Breast epithelium (tissue), 4 donors: ENCODE measurements around the gene TMEM163. TPM values are rescaled to one million over a fixed set of nuclear protein-coding genes. Genes with fewer than 3 reads are reported as not detected.

Experiments
- DNase-seq, 2 donors: peaks; one replicate each; pipeline ENCODE4 v3.0.0-alpha.2; 2019; ENCODE audit warnings: low spot score in 2 of 2
- H3K27ac ChIP-seq, 2 donors: fragments of 200-600 bp; sonication (generic) in 1 of 2; one replicate each; pipeline ENCODE4 v1.5.1; 2016 to 2019; ENCODE audit warnings: mild to moderate bottlenecking in 1 of 2
- H3K27me3 ChIP-seq, 2 donors: fragments of 200-600 bp; sonication (generic) in 1 of 2; one replicate each; pipeline versions ENCODE4 v1.5.1 to v1.6.0; 2017 to 2019; ENCODE audit warnings: control low read depth in 1 of 2, mild to moderate bottlenecking in 1 of 2
- H3K36me3 ChIP-seq: fragments of 200-600 bp; one replicate; pipeline ENCODE4 v1.5.1; 2019
- H3K4me1 ChIP-seq, 2 donors: fragments of 200-600 bp; sonication (generic); one replicate each; pipeline ENCODE4 v1.5.1; 2016 to 2019; ENCODE audit warnings: control low read depth in 1 of 2
- H3K4me3 ChIP-seq, 3 donors: fragments of 200-600 bp; sonication (generic); 1 replicate in 2 of 3; 2 replicates in 1 of 3; pipeline ENCODE4 v1.5.1; 2016 to 2019; ENCODE audit warnings: mild to moderate bottlenecking in 3 of 3, moderate library complexity in 2 of 3
- H3K9me3 ChIP-seq, 2 donors: fragments of 200-600 bp; sonication (generic) in 1 of 2; one replicate each; pipeline ENCODE4 v1.5.1; 2016 to 2019; ENCODE audit warnings: control low read depth in 1 of 2
- CTCF ChIP-seq, 3 donors: fragments of 450-650 bp; IDR thresholded peaks; one replicate each; pipeline ENCODE4 v1.5.1; 2016 to 2017; ENCODE audit warnings: antibody characterized with exemption in 3 of 3, mild to moderate bottlenecking in 3 of 3, moderate library complexity in 3 of 3
- POLR2A ChIP-seq: fragments of 450-650 bp; IDR thresholded peaks from one replicate; pipeline ENCODE4 v1.6.1; 2016; ENCODE audit warnings: antibody characterized with exemption, mild to moderate bottlenecking, moderate library complexity
- POLR2AphosphoS5 ChIP-seq, 3 donors: sonication (generic); formaldehyde crosslinking; IDR thresholded peaks; one replicate each; pipeline ENCODE4 v1.6.1; 2017; ENCODE audit warnings: antibody characterized with exemption in 3 of 3
- intact Hi-C: fragments of 100-400 bp; cut with DNase I; formaldehyde crosslinking; loops from one replicate; pipeline ENCODE4 v1.15.1; 2023; ENCODE audit warnings: low total_unique reads
- total RNA-seq, 3 donors: library from RNA; depleted of rRNA; stranded (reverse); fragments of >200 nt; gene quantifications; one replicate each; pipeline ENCODE4 v1.1.0, GENCODE V29; 2016

The TMEM163 gene
- total RNA-seq, 3 donors from 2014 or later: 0.32 to 1.5 (median 0.66) TPM

DNA sequence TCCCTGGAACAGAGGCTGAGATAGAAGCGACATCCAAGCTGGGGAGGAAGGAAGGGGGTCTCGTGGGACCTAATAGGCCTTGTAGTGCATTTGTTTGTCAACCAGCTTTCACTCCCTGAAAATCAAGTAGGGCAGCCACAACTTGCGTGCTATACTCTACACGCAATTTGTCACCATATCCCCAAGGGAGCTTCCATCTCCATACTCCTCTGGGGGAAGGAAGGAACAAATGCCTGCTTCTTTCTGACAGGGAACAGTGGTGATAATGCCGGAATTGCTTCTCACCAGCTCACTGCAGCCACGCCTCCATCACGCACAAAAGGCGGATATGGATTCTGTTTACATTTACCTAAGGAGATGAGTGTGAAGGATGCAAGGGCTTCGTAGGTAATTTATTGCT is 213.4 kb downstream of the TMEM163 start:
- no peak for TF ChIP-seq POLR2A
- TF ChIP-seq POLR2AphosphoS5 (IDR thresholded peaks at IDR 0.05): no peak
- no peak for TF ChIP-seq CTCF (IDR thresholded peaks at IDR 0.05)
- no peak overlapping the region for H3K27ac ChIP-seq
- no peaks in the 10 kb centered on the region for H3K36me3 ChIP-seq
- intact Hi-C loops: no loop called here
- no peak overlapping the region for H3K4me3 ChIP-seq
- no peaks in the 10 kb centered on the region for H3K27me3 ChIP-seq
- H3K4me1 ChIP-seq: no peaks in the 10 kb centered on the region
- no peak for DNase-seq
- H3K9me3 ChIP-seq: no peaks in the 10 kb centered on the region

- Histone ChIP-seq H3K27me3 (no peaks in the 10 kb centered on the region), H3K27ac (no peak overlapping the region), H3K4me1 (no peaks in the 10 kb centered on the region), H3K36me3 (no peaks in the 10 kb centered on the region), H3K4me3 (no peak overlapping the region), H3K9me3 (no peaks in the 10 kb centered on the region)
- no peak for DNase-seq
- no peak for TF ChIP-seq CTCF (IDR thresholded peaks at IDR 0.05)
- TF ChIP-seq POLR2AphosphoS5 (IDR thresholded peaks at IDR 0.05): no peak
- TF ChIP-seq POLR2A: no peak
- intact Hi-C loops: no loop called here
Measured at GRCh38 chr2:134504586-134505336, 214.0 kb downstream of the TMEM163 start.

- intact Hi-C loops: no loop called here
- no peak overlapping the region for H3K27ac ChIP-seq
- H3K36me3 ChIP-seq: no peaks in the 10 kb centered on the region
Measured at GRCh38 chr2:134502104-134502503, 216.7 kb downstream of the TMEM163 start.

GRCh38 chr2:134501476-134502091 is 217.2 kb downstream of the TMEM163 start:
- Histone ChIP-seq H3K27me3 (no peaks in the 10 kb centered on the region), H3K27ac (no peak overlapping the region), H3K36me3 (no peaks in the 10 kb centered on the region), H3K4me3 (no peak overlapping the region), H3K4me1 (no peaks in the 10 kb centered on the region), H3K9me3 (no peaks in the 10 kb centered on the region)
- intact Hi-C loops: no loop called here
- TF ChIP-seq POLR2AphosphoS5 (IDR thresholded peaks at IDR 0.05) (no peak), CTCF (IDR thresholded peaks at IDR 0.05) (no peak), POLR2A (no peak)
- no peak for DNase-seq

More at GRCh38 chr2:134502104-134502503, 216.7 kb downstream of the TMEM163 start:
- DNase-seq: no peak
- no peak for TF ChIP-seq POLR2AphosphoS5 (IDR thresholded peaks at IDR 0.05)
- no peak for TF ChIP-seq POLR2A
- TF ChIP-seq CTCF (IDR thresholded peaks at IDR 0.05): no peak
- Histone ChIP-seq H3K27me3 (no peaks in the 10 kb centered on the region), H3K9me3 (no peaks in the 10 kb centered on the region), H3K4me1 (no peaks in the 10 kb centered on the region), H3K4me3 (no peak overlapping the region)

- no peak overlapping the region for H3K27ac ChIP-seq
- H3K27me3 ChIP-seq: no peaks in the 10 kb centered on the region
- H3K4me1 ChIP-seq: no peaks in the 10 kb centered on the region
- no peak for DNase-seq
- H3K36me3 ChIP-seq: no peaks in the 10 kb centered on the region
- intact Hi-C loops: no loop called here
- H3K9me3 ChIP-seq: no peaks in the 10 kb centered on the region
- H3K4me3 ChIP-seq: no peak overlapping the region
- TF ChIP-seq CTCF (IDR thresholded peaks at IDR 0.05): no peak
- TF ChIP-seq POLR2A: no peak
- TF ChIP-seq POLR2AphosphoS5 (IDR thresholded peaks at IDR 0.05): no peak
Measured at GRCh38 chr2:134500211-134500935, 218.4 kb downstream of the TMEM163 start.
